GM18505 (cell line): ENCODE data around the gene IL2RA.
"Not testable (repeated sequence)": the region's sequence is repeated elsewhere in the genome, so short reads cannot be mapped to it uniquely, and the experiment has no call there.

ENCODE experiments used
- ATAC-seq: cut with Tn5 transposase; IDR thresholded peaks from one replicate; pipeline ENCODE4 v1.9.1; 2021; ENCODE audit not compliant: unreplicated experiment
- POLR2A ChIP-seq: IDR thresholded peaks from 4 replicates; pipeline ENCODE4 v1.6.1; 2011; ENCODE audit warnings: borderline replicate concordance; ENCODE audit not compliant: insufficient read depth, insufficient read length; ENCODE audit errors: extremely low read depth

The IL2RA gene

GRCh38 chr10:6062101-6062771 is at the start of gene IL2RA:
Gene IL2RA, minus strand, starts transcription at chr10:6062367. Its CDS starts 216 bp downstream, at chr10:6062151.
- TF ChIP-seq POLR2A: no peak
- no peak for ATAC-seq

GRCh38 chr10:6110136-6110535 is 48.0 kb upstream of the IL2RA start:
- TF ChIP-seq POLR2A: no peak
- ATAC-seq: no peak

GRCh38 chr10:6109444-6109775 is 47.2 kb upstream of the IL2RA start:
- no peak for ATAC-seq
- TF ChIP-seq POLR2A: no peak

- TF ChIP-seq POLR2A: no peak
- no peak for ATAC-seq
Measured at GRCh38 chr10:6108631-6109443, 46.7 kb upstream of the IL2RA start.

GRCh38 chr10:6108072-6108471 is 45.9 kb upstream of the IL2RA start:
- no peak for ATAC-seq
- TF ChIP-seq POLR2A: no peak

- not testable (repeated sequence) for ATAC-seq
Measured at GRCh38 chr10:6107616-6108015, 45.4 kb upstream of the IL2RA start.

GRCh38 chr10:6103591-6103990 is 41.4 kb upstream of the IL2RA start:
- ATAC-seq: no peak
- no peak for TF ChIP-seq POLR2A

- TF ChIP-seq POLR2A: no peak
- ATAC-seq: no peak
Measured at GRCh38 chr10:6102128-6102527, 40.0 kb upstream of the IL2RA start.

- no peak for ATAC-seq
- no peak for TF ChIP-seq POLR2A
Measured at GRCh38 chr10:6101181-6101580, 39.0 kb upstream of the IL2RA start.

GRCh38 chr10:6100370-6100769 is 38.2 kb upstream of the IL2RA start:
- TF ChIP-seq POLR2A: no peak
- ATAC-seq: no peak

- TF ChIP-seq POLR2A: no peak
- no peak for ATAC-seq
Measured at GRCh38 chr10:6098156-6098555, 36.0 kb upstream of the IL2RA start.

GRCh38 chr10:6097063-6097462 is 34.9 kb upstream of the IL2RA start:
- no peak for TF ChIP-seq POLR2A
- no peak for ATAC-seq

- no peak for TF ChIP-seq POLR2A
- no peak for ATAC-seq
Measured at GRCh38 chr10:6095810-6096570, 33.8 kb upstream of the IL2RA start.

GRCh38 chr10:6092731-6093130 is 30.6 kb upstream of the IL2RA start:
- ATAC-seq: no peak
- no peak for TF ChIP-seq POLR2A
